ENCODE results near the gene CD63. TPM values are rescaled to one million over a fixed set of nuclear protein-coding genes. Genes with fewer than 3 reads are reported as not detected.

CD63 gene
- total and polyA plus RNA-seq, 2 donors (not counting 1 experiment from before 2014, with no cell fraction given) = 2,890 to 3,424 TPM

- no peak overlapping the region for H2AFZ ChIP-seq (ENCODE audit: low read length)
These were observed 46.6 kb downstream of the CD63 start for GRCh38 chr12:55682087-55682796.

GRCh38 chr12:55681142-55682077 is 47.4 kb downstream of the CD63 start:
- Histone ChIP-seq H2AFZ (ENCODE audit: low read length) (peak overlapping the region; percentile 62), H3K4me3 (replicated peaks in 1 of 4; ENCODE audit: control extremely low read depth in 1 of 4, insufficient read depth in 1 of 4, low read depth in 3 of 4, low read length in 4 of 4) (peak overlapping the region in 2 of 4 experiments; percentile 20 to 37), H3K27me3 (ENCODE audit: control insufficient read depth, insufficient read depth, low read length) (no peaks in the 10 kb centered on the region), H4K20me1 (ENCODE audit: control insufficient read depth, extremely low read depth, insufficient read depth, low read length) (no peaks in the 10 kb centered on the region), H3K4me1 (ENCODE audit: control insufficient read depth, extremely low read depth, insufficient read depth, low read length) (no peaks in the 10 kb centered on the region), H3K9me3 (ENCODE audit: control insufficient read depth, insufficient read depth, low read depth, low read length) (no peaks in the 10 kb centered on the region), H3K9ac (ENCODE audit: insufficient read depth, low read length) (no peak overlapping the region), H3K36me3 (ENCODE audit: control insufficient read depth, insufficient read depth, low read length) (no peaks in the 10 kb centered on the region), H3K79me2 (ENCODE audit: control insufficient read depth, insufficient read depth, low read length) (no peaks in the 10 kb centered on the region), H3K4me2 (ENCODE audit: extremely low read depth, insufficient read depth, low read length) (peak overlapping the region; percentile 84), H3K27ac (ENCODE audit: insufficient read depth, low read length) (no peak overlapping the region)
- peak; percentile 44 to 71 for DNase-seq (ENCODE audit: low read depth in 2 of 2)
- TF ChIP-seq CTCF (conservative IDR thresholded peaks at IDR 0.05 in 1 of 2, IDR thresholded peaks at IDR 0.05 in 1 of 2; ENCODE audit: low read depth in 1 of 2, low read length in 2 of 2) (peak; percentile 29 to 47), EZH2 (IDR thresholded peaks at IDR 0.05; ENCODE audit: low read length, missing control alignments) (no peak)

More at GRCh38 chr12:55682087-55682796, 46.6 kb downstream of the CD63 start:
- H3K9ac ChIP-seq (ENCODE audit: insufficient read depth, low read length) = no peak overlapping the region
- no peak for TF ChIP-seq CTCF (conservative IDR thresholded peaks at IDR 0.05 in 1 of 2, IDR thresholded peaks at IDR 0.05 in 1 of 2; ENCODE audit: low read depth in 1 of 2, low read length in 2 of 2)
- TF ChIP-seq EZH2 (IDR thresholded peaks at IDR 0.05; ENCODE audit: low read length, missing control alignments) = no peak
- no peak for DNase-seq (ENCODE audit: low read depth in 2 of 2)
- no peaks in the 10 kb centered on the region for H3K79me2 ChIP-seq (ENCODE audit: control insufficient read depth, insufficient read depth, low read length)
- H3K27ac ChIP-seq (ENCODE audit: insufficient read depth, low read length) = no peak overlapping the region
- no peaks in the 10 kb centered on the region for H3K36me3 ChIP-seq (ENCODE audit: control insufficient read depth, insufficient read depth, low read length)
- H3K27me3 ChIP-seq (ENCODE audit: control insufficient read depth, insufficient read depth, low read length) = no peaks in the 10 kb centered on the region
- no peaks in the 10 kb centered on the region for H3K4me1 ChIP-seq (ENCODE audit: control insufficient read depth, extremely low read depth, insufficient read depth, low read length)
- H4K20me1 ChIP-seq (ENCODE audit: control insufficient read depth, extremely low read depth, insufficient read depth, low read length) = no peaks in the 10 kb centered on the region
- H3K9me3 ChIP-seq (ENCODE audit: control insufficient read depth, insufficient read depth, low read depth, low read length) = no peaks in the 10 kb centered on the region
- no peak overlapping the region for H3K4me3 ChIP-seq (replicated peaks in 1 of 4; ENCODE audit: control extremely low read depth in 1 of 4, insufficient read depth in 1 of 4, low read depth in 3 of 4, low read length in 4 of 4)
- H3K4me2 ChIP-seq (ENCODE audit: extremely low read depth, insufficient read depth, low read length) = peak overlapping the region; percentile 84

GRCh38 chr12:55679691-55680090 is 49.1 kb downstream of the CD63 start:
- Histone ChIP-seq H3K4me1 (ENCODE audit: control insufficient read depth, extremely low read depth, insufficient read depth, low read length) (no peaks in the 10 kb centered on the region), H2AFZ (ENCODE audit: low read length) (no peak overlapping the region), H3K36me3 (ENCODE audit: control insufficient read depth, insufficient read depth, low read length) (no peaks in the 10 kb centered on the region), H3K27me3 (ENCODE audit: control insufficient read depth, insufficient read depth, low read length) (no peaks in the 10 kb centered on the region), H4K20me1 (ENCODE audit: control insufficient read depth, extremely low read depth, insufficient read depth, low read length) (no peaks in the 10 kb centered on the region), H3K9me3 (ENCODE audit: control insufficient read depth, insufficient read depth, low read depth, low read length) (no peaks in the 10 kb centered on the region), H3K79me2 (ENCODE audit: control insufficient read depth, insufficient read depth, low read length) (no peaks in the 10 kb centered on the region), H3K4me2 (ENCODE audit: extremely low read depth, insufficient read depth, low read length) (no peak overlapping the region), H3K9ac (ENCODE audit: insufficient read depth, low read length) (no peak overlapping the region), H3K4me3 (replicated peaks in 1 of 4; ENCODE audit: control extremely low read depth in 1 of 4, insufficient read depth in 1 of 4, low read depth in 3 of 4, low read length in 4 of 4) (no peak overlapping the region), H3K27ac (ENCODE audit: insufficient read depth, low read length) (no peak overlapping the region)
- TF ChIP-seq CTCF (conservative IDR thresholded peaks at IDR 0.05 in 1 of 2, IDR thresholded peaks at IDR 0.05 in 1 of 2; ENCODE audit: low read depth in 1 of 2, low read length in 2 of 2) (no peak), EZH2 (IDR thresholded peaks at IDR 0.05; ENCODE audit: low read length, missing control alignments) (no peak)
- DNase-seq (ENCODE audit: low read depth in 2 of 2) = no peak
